ENCODE measurements around the gene PEX14.
"Not testable (repeated sequence)": the region's sequence is repeated elsewhere in the genome, so short reads cannot be mapped to it uniquely, and the experiment has no call there.

PEX14 gene

GRCh38 chr1:10450156-10450814 is 24.5 kb upstream of the PEX14 start:
- no peak for DNase-seq (ENCODE audit: low spot score)
- ChIA-PET CTCF (interaction anchor here (0.9 kb wide), 1 partner anchor 20 kb away, joined by 3 read pairs; the partner anchor contains the start of gene CENPS), POLR2A (ENCODE audit: low non-redundant PET) (no interaction called here)
- H3K27ac ChIP-seq = no peak overlapping the region
- no peak for TF ChIP-seq CTCF (conservative IDR thresholded peaks at IDR 0.05; ENCODE audit: low read depth)

GRCh38 chr1:10450836-10451235 is 23.9 kb upstream of the PEX14 start:
- TF ChIP-seq CTCF (conservative IDR thresholded peaks at IDR 0.05; ENCODE audit: low read depth) = no peak
- no peak for DNase-seq (ENCODE audit: low spot score)
- no peak overlapping the region for H3K27ac ChIP-seq
- POLR2A ChIA-PET (ENCODE audit: low non-redundant PET) = no interaction called here
- CTCF ChIA-PET = no interaction called here

- POLR2A ChIA-PET (ENCODE audit: low non-redundant PET) = no interaction called here
- no peak for DNase-seq (ENCODE audit: low spot score)
- CTCF ChIA-PET = no interaction called here
- TF ChIP-seq CTCF (conservative IDR thresholded peaks at IDR 0.05; ENCODE audit: low read depth) = no peak
- H3K27ac ChIP-seq = no peak overlapping the region; the same call in 1 of the 2 replicates
Observed at GRCh38 chr1:10451287-10451686, 23.5 kb upstream of the PEX14 start.

- ChIA-PET POLR2A (ENCODE audit: low non-redundant PET) (no interaction called here), CTCF (interaction anchor here (0.7 to 2.4 kb wide), 2 partner anchors 39 to 788 kb away, joined by 4 to 10 read pairs; no protein-coding TSS in a partner anchor)
- TF ChIP-seq CTCF (conservative IDR thresholded peaks at IDR 0.05; ENCODE audit: low read depth) = 0 out of 2 replicates have a peak, but pooled peaks have one; percentile 15
- no peak for DNase-seq (ENCODE audit: low spot score)
- H3K27ac ChIP-seq = peak overlapping the region; percentile 55
Observed at GRCh38 chr1:10456048-10456447, 18.7 kb upstream of the PEX14 start.

- no peak for TF ChIP-seq CTCF (conservative IDR thresholded peaks at IDR 0.05; ENCODE audit: low read depth)
- ChIA-PET CTCF (interaction anchor here (2.4 kb wide), 1 partner anchor 38 kb away, joined by 10 read pairs; no protein-coding TSS in a partner anchor), POLR2A (ENCODE audit: low non-redundant PET) (no interaction called here)
- DNase-seq (ENCODE audit: low spot score) = peak; percentile 52
- H3K27ac ChIP-seq = peak overlapping the region; percentile 84
Observed at GRCh38 chr1:10456661-10457060, 18.1 kb upstream of the PEX14 start.

GRCh38 chr1:10457462-10457861 is 17.3 kb upstream of the PEX14 start:
- POLR2A ChIA-PET (ENCODE audit: low non-redundant PET); DNase-seq (ENCODE audit: low spot score): not testable (repeated sequence)
- peak overlapping the region; percentile 84 for H3K27ac ChIP-seq
- CTCF ChIA-PET = interaction anchor here (2.4 kb wide), 1 partner anchor 37 kb away, joined by 10 read pairs; no protein-coding TSS in a partner anchor

GRCh38 chr1:10457875-10458274 is 16.9 kb upstream of the PEX14 start:
- DNase-seq (ENCODE audit: low spot score) = no peak
- TF ChIP-seq CTCF (conservative IDR thresholded peaks at IDR 0.05; ENCODE audit: low read depth) = no peak
- CTCF ChIA-PET = no interaction called here
- H3K27ac ChIP-seq = peak overlapping the region; percentile 84
- POLR2A ChIA-PET (ENCODE audit: low non-redundant PET) = no interaction called here

Measured in RWPE1 (cell line).